ENCODE measurements around the gene MTPN.
A peak's percentile ranks its signal among the peaks of the same experiment; 100 is the strongest.

The MTPN gene

GRCh38 chr7:135919071-135919841 is 57.9 kb downstream of the MTPN start:
- DNase-seq = peak; percentile 24

- DNase-seq = no peak
These were observed 59.0 kb downstream of the MTPN start for GRCh38 chr7:135918134-135918533.

GRCh38 chr7:135917721-135918120 is 59.4 kb downstream of the MTPN start:
- no peak for DNase-seq

- DNase-seq = no peak
These were observed 62.8 kb downstream of the MTPN start for GRCh38 chr7:135914346-135914745.

GRCh38 chr7:135913404-135913803 is 63.8 kb downstream of the MTPN start:
- no peak for DNase-seq

GRCh38 chr7:135911099-135911498 is 66.1 kb downstream of the MTPN start:
- DNase-seq = no peak

GRCh38 chr7:135910393-135911036 is 66.6 kb downstream of the MTPN start:
- no peak for DNase-seq

GRCh38 chr7:135905858-135906257 is 71.3 kb downstream of the MTPN start:
- DNase-seq = no peak

GRCh38 chr7:135905355-135905754 is 71.8 kb downstream of the MTPN start:
- DNase-seq = no peak

GRCh38 chr7:135904282-135904681 is 72.9 kb downstream of the MTPN start:
- no peak for DNase-seq

- no peak for DNase-seq
These were observed 75.3 kb downstream of the MTPN start for GRCh38 chr7:135901585-135902540.

- no peak for DNase-seq
These were observed 77.1 kb downstream of the MTPN start for GRCh38 chr7:135900065-135900546.

- DNase-seq = no peak
These were observed 77.6 kb downstream of the MTPN start for GRCh38 chr7:135899458-135900064.

GRCh38 chr7:135898226-135898625 is 78.9 kb downstream of the MTPN start:
- no peak for DNase-seq

- DNase-seq = no peak
These were observed 82.3 kb downstream of the MTPN start for GRCh38 chr7:135894816-135895215.

GRCh38 chr7:135889823-135890222 is 87.3 kb downstream of the MTPN start:
- DNase-seq = no peak

- DNase-seq = no peak
These were observed 88.4 kb downstream of the MTPN start for GRCh38 chr7:135888740-135889139.

GRCh38 chr7:135886345-135887132 is 90.6 kb downstream of the MTPN start:
- DNase-seq = no peak

- no peak for DNase-seq
These were observed 92.5 kb downstream of the MTPN start for GRCh38 chr7:135884495-135885232.

- no peak for DNase-seq
These were observed 97.9 kb downstream of the MTPN start for GRCh38 chr7:135879233-135879632.

GRCh38 chr7:135878284-135878683 is 98.9 kb downstream of the MTPN start:
- DNase-seq = no peak
